ENCODE results near the gene RRAGD.
"Not testable (repeated sequence)": the region's sequence is repeated elsewhere in the genome, so short reads cannot be mapped to it uniquely, and the experiment has no call there.

RRAGD gene

DNA sequence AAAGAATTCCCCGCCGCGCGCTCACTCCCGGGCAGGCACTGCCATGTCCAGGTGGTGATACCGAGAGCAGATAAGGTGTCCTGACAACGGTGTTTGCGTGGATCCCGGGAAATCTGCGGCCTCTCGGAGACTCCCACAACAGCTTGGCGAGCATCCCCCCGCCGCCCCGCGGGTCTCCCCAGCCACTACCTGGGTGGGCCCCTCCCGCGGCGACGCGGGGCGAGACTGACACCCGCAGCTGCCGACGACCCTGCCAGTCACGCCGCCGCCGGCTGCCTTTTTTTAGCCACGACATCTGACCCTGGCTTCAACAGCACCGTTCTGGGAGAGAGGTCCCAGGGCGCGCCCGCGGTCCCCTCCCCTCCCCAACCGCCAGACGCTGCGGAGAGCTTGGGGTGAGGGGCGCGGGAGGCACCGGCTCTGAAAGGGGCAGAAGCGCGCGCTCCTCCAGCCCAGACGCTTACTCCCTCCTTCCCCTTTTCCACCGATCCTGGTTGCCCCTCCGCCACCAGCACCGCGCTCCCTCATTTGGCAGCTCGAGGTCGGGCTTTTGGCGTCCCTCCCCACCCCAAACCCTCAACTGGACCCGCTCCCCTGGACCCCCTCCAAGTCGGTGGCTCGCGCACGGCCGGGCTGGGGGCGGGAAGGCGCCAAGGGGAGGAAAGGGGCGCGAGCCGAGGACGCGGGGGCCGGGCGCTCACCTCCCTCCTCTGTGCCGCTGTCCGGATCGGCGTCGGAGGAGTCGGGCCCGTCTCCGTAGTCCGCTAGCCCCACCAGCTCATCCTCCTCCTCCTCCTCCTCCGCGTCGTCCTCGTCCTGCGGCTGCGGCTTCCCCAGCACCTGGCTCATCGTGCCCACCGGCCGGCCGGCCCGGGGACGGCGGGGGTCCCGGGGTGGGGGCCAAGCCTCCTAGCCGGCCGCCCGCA lies 665 bp downstream of the RRAGD start:
- no peak for DNase-seq (ENCODE audit: low read depth)

DNA sequence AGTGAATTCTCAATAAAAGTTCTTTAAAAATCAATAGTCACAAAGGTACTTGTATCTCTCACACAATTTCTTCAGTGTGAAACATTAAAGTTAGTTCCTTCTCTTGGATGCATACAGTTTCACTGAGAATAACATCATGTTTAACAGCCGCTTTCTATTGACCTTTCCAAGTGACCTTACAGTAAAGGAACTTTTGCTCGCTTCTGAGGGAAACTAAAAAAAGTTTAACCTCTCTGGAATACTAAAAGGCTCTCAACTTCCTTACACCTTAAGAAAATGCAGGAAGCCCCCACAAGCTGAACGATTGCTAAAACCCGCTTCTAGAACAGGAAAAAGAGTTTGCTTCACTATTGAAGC lies 1.3 kb downstream of the RRAGD start:
- DNase-seq (ENCODE audit: low read depth) = no peak

DNA sequence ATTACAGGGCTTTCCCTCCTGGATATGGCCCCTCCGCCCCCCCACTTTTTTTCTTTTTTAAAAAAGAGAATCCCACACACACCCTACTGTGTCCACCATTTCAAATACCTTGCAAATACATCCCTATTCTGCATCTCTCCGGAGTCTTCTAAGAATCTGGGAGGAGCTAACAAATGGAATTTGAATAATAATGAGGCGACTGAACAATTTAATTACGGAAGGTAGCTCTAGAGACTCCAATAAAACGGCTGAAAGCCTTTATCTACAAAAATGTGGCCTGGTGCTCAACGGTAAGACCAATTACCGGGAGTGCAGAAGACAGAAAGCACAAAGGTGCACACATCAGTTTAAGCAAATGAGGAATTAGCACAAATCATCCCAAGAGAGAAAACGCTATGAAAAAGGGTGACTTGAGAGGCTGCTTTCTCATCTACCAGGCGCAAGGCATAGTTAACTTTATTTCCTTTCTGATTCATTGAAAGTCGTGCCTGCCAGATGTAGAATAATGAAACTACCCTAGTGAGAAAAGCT lies 1.8 kb downstream of the RRAGD start:
- DNase-seq (ENCODE audit: low read depth) = no peak

GRCh38 chr6:89409461-89410035 lies 2.5 kb downstream of the RRAGD start:
- no peak for DNase-seq (ENCODE audit: low read depth)

GRCh38 chr6:89406141-89406540 lies 5.9 kb downstream of the RRAGD start:
- DNase-seq (ENCODE audit: low read depth) = no peak

DNA sequence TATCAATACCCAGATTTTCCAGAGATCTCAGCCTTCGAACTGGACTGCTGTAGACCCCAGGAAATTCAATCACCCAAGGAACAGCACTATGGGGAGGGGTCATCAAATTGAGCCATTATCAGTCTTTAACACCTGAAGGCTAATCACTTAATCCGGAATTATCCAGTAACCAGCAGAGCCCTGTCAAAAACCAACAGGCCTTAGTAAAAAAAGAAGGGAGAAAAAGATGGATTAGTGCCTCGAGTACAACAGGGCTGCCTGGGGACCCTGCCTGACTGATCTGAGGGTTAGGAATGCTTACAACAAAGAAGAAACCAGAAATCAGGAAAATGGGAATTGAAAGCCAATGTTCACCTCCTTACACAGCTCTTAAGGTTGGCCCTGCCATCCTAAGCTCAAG lies 7.6 kb downstream of the RRAGD start:
- no peak for DNase-seq (ENCODE audit: low read depth)

DNA sequence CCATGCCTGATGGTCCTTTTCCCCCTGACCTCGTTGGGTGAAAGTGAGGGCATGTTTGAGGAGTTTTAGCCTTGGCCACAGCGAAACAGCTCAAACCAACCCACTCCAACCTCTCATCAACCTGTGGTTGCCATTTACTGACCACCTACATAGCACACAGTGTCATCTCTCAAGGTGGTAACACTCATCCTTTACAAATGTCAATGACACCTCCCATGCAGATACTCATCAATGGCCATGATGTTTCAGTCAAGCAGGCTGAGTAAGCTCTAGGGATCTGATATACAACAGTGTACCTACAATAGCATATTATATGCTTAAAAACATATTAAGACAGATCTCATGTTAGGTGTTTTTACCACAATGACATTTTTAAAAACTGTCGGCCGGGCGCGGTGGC lies 9.3 kb downstream of the RRAGD start:
- no peak for DNase-seq (ENCODE audit: low read depth)

GRCh38 chr6:89400912-89401399 lies 11.1 kb downstream of the RRAGD start:
- no peak for DNase-seq (ENCODE audit: low read depth)

DNA sequence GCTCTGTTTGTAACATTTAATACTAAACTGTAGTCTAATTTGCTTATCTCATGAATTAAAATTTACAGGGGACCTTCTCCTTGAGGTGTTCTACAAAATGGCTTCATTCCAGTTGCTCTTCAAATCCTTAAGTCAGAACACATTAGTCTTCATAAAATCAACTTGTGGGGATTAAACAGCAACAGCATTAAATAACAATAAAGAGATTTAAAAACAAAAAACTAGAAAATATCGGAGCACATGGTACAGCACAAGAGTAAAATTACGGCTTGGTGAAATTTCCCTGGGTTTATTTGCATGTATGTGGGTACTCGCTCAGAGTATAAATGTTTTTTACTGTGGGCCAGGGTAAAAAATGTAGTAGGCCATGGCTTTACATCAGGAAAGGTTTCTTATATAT lies 12.0 kb downstream of the RRAGD start:
- no peak for DNase-seq (ENCODE audit: low read depth)

DNA sequence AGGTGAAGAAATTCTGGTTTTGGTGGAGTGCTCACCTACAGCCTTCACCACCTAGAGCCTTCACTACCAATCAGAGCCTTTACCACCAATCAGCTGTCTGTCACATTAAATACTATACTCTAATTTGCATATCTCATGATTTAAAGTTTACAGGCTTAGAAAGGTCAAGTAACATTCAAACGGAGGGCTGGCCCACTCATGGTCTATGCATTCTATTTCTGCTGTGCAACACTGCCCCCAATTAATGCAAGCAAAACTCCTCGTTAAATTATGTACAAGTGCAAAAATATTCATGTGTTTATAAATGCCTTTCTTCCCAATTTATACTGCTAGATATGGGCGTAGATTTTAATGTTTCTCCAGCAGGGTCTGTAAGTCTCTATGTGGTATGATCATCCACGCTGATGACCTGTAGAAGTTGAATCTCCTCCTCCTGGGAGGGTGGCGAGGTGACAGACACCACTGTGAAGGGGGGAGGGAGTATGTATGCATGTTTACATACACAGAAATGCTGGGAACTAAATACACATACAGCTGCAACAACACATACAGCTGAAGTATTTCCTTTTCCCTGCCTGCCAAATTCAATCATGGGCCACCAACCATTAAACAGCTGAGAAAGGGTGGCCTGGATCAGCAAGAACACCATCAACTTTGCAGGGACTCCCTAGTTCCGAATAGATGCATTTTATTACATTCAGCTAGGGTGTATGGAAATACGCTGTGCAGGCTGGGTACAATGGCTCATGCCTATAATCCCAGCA lies 13.1 kb downstream of the RRAGD start:
- no peak for DNase-seq (ENCODE audit: low read depth)

DNA sequence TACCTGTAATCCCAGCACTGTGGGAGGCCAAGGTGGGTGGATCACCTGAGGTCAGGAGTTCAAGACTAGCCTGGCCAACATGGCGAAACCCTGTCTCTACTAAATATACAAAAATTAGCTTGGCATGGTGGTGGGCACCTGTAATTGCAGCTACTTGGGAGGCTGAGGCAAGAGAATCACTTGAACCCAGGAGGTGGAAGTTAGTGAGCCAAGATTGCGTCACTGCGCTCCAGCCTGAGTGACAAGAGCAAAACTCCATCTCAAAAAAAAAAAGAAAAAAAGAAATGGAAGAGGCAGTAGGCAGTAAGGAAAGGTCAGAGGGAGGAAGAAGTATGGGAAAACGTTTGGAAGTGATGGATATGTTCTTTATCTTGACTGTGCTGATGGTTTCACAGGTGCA lies 14.2 kb downstream of the RRAGD start:
- not testable (repeated sequence) for DNase-seq (ENCODE audit: low read depth)

DNA sequence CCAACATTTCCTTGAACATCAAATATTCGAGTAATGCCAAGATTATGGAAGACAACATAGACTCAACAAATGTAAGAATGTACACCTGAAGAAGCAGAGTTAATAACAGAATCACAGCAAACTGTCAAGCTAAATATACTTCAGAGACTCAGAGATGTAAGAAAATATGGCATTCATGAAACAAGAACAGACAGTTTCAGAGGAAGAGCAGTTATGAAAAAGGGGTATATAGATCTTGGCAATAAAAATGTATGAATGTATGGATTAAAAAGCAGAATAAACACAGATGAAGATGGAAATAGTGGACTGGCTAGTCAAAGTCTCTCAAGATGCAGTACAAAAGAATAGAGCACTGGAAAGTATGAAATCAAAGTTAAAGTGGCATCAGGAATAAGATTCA lies 18.4 kb downstream of the RRAGD start:
- no peak for DNase-seq (ENCODE audit: low read depth)

GRCh38 chr6:89392823-89393222 lies 19.2 kb downstream of the RRAGD start:
- DNase-seq (ENCODE audit: low read depth) = no peak

- DNase-seq (ENCODE audit: low read depth) = no peak
Observed at GRCh38 chr6:89388846-89389245, 23.2 kb downstream of the RRAGD start.

DNA sequence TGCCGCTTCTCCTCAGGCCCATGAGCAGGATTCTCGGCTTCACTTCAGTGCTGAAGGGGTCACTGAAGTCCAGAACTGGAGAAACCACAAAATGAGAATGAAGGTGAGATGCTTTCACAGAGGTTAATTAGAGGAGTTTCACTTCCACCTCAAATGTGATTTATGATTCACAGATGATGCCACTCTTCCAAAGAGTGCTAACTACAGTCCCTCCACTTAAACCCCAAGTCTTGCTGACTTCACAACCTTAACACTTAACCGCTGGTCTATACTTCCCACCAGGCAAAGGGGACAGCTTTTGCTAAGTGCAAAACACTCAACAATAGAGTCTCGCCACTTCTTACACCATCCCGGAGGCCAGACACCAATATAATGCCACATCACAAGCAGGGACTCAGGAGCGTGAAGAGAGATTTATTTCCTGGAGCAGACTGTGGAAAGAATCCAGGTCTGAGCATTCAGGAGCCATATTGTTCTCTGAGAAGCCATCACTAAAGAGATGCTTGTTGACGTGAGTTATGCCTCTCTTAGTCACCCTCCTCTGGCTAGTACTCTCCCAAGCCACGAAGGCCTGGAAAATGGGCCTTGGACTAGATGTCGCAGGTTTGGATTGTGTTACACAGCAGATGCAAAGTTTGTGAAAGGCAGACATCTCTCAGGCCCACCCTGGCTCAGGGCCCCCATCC lies 24.4 kb downstream of the RRAGD start:
- DNase-seq (ENCODE audit: low read depth) = no peak

DNA sequence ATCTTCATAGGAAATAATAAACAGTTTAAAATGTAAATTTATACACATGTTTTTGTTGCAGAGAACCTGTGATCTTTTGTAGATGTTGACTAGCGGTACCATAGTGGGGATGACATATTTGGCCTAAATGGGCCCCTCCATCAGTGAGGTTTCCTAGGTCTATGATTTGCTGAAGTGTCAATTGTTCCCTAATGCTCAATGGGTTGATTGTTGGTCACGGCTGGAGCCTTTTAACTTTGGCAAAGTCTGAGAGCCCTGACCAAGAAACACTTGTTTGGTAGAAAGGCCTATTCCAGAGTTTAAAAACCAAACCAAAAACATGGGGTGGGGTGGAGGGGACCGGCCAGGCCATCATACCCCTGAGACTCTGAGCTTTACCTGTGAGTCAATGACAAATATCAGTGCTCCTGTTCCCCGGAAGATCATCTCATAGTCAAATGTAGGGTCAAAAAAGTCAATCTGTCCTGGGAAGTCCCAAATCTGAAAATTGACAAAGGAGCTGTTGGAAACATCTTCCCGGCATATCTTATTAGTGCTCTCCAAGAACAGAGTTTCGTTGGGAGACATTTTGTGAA lies 25.1 kb downstream of the RRAGD start:
- DNase-seq (ENCODE audit: low read depth) = no peak

GRCh38 chr6:89385846-89386245 lies 26.2 kb downstream of the RRAGD start:
- DNase-seq (ENCODE audit: low read depth) = no peak

DNA sequence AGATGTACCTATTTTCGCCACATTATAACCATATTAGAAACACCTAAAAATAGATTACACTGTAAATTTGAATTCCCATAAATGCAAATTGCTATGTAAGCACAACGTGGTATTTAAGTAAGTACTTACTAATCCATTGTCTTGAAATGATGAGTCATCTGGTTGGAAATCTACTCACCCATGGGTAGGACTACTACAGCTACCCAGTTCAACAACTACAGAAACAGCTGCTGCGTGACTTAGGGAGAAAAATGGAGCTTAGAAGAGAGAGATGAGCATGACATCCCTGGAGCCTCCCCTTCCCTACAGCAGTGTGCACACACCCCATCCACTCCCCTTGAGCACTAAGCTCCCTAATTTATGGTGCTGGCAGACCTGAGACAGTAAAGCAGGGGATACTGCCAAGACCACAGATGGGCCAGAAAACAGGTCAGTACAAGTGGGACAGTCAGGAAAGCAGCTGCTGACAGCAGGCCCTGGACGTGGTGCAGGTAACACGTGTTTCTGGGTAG lies 26.9 kb downstream of the RRAGD start:
- DNase-seq (ENCODE audit: low read depth) = no peak

DNA sequence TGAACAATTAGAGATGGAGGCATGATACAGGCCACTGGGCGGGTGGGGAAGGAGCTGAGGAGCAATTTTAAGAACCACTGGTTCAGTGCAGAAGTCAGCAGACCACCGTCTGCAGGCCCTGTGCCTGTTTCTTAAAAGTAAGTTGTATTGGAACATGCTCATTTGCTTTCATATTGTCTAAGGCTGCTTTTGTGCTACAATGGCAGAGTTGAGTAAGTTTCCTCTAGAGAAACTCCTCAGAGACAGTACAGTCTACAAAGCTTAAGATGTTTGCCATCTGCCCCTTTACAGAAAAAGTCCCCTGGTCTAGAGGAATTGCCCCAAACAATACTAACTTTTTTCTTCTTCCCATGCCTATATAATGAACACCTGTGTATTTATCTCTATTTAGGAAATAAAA lies 31.0 kb downstream of the RRAGD start:
- no peak for DNase-seq (ENCODE audit: low read depth)

DNA sequence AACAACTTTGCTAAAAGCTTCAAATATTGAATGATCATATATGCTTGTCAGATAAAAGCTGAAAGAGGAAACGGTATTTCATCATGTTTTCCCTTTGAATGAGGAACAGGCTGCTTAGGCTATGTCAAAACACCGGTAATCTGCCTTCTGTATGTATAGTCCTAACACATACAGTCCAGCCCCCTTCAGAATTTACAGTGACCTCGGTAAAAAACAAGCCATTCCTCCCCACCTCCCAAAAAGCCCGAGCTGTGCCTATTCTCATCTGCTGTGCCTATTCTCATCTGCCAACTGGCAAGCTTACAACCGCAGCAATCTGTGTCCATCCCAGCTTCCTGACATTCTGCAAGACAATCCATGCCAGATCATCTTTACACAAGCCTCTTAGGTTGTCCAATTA lies 32.8 kb downstream of the RRAGD start:
- DNase-seq (ENCODE audit: low read depth) = no peak

DNA sequence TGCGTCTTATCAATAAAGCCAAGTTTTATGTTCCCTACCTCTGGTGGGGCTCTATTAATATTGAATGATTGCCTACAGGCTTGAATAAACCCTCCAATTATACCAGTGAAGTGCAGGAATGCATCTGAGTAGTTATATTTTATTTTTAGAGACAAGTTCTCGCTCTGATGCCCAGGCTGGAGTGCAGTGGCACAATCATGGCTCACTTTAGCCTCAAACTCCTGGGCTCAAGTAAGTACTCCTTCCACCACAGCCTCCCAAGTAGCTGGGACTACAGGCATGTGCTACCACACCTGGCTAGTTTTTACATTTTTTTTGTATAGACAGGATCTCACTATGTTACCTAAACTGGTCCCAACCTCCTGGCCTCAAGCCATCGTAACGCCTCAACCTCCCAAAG lies 33.4 kb downstream of the RRAGD start:
- DNase-seq (ENCODE audit: low read depth) = no peak

Measured in T-helper 22 cell (primary cell).